Inflammatory macrophage treated with lipopolysaccharide for 1 hour (primary cell): ENCODE data around the gene IVL.

Experiments used
- DNase-seq, 2 donors: peaks; one replicate each; pipeline ENCODE4 v3.0.0-alpha.2; 2020 to 2022

IVL gene

DNA sequence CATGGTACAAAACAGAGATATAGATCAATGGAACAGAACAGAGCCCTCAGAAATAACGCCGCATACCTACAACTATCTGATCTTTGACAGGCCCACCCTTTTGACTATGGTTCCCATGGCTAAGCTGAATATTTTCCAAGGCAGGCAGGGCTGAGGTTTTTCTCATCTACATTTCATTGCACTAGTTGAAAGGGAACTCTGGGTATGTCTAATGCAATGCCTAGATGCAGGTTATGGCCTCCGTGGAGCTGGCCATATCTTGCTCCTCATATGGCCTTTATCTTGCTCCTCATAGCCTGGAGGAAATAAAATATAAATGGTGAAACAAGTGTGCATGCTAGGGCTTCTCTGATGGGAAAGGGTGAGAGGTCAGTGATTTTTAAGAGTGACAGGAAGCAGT lies 49.2 kb downstream of the IVL start:
- no peak for DNase-seq

GRCh38 chr1:152959273-152959672 lies 50.9 kb downstream of the IVL start:
- DNase-seq: no peak

- DNase-seq: no peak
Observed at GRCh38 chr1:152959801-152960451, 51.6 kb downstream of the IVL start.

DNA sequence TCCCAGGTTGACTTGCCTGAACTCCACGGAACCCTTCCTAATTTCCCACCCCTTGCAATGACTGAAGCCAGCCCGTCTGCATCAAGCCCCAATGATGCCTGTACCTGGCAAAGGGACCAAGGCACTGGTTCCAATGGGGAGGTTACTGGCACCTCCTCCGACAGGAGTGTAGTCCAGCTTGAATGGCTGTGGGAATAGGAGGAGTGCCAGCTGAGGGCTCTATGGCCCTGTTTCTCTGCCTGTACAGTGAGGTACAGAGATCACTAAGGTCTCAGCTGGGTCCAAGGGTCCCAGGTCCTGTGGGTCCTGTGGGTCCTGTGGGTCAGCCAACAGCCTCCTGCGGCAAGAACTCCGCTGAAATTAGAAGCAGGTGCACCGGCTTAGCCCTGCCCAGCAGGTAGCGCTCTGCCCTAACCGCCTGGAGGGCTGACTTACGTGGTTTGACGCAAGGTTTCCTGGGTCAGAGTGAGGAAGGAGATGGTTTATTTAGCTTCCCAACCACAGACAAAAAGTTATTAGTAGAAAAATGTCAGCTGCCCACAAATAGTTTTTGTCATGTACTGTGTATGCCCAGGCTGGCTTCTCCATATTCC lies 52.2 kb downstream of the IVL start:
- no peak for DNase-seq
